ENCODE data around the gene DUSP1. TPM values are rescaled to one million over a fixed set of nuclear protein-coding genes. Genes with fewer than 3 reads are reported as not detected.

DUSP1 gene
- total RNA-seq, 1 donor from 2014 or later, result 25.3 TPM

- no peak for DNase-seq (ENCODE audit: low spot score)
- TF ChIP-seq CTCF (IDR thresholded peaks at IDR 0.05; ENCODE audit: unreplicated experiment), result no peak
- Mint-ChIP-seq H3K27ac (ENCODE audit: unreplicated experiment) (no peak overlapping the region), H3K9me3 (ENCODE audit: unreplicated experiment) (no peaks in the 10 kb centered on the region), H3K4me3 (ENCODE audit: unreplicated experiment) (no peak overlapping the region), H3K36me3 (ENCODE audit: low read depth, unreplicated experiment) (no peaks in the 10 kb centered on the region), H3K4me1 (ENCODE audit: unreplicated experiment) (peaks cover 13% of the 10 kb centered on the region), H3K27me3 (ENCODE audit: unreplicated experiment) (peaks cover 8% of the 10 kb centered on the region)
Measured at GRCh38 chr5:172802567-172803176, 31.7 kb upstream of the DUSP1 start.

GRCh38 chr5:172802112-172802511, 31.1 kb upstream of the DUSP1 start:
- Mint-ChIP-seq H3K27me3 (ENCODE audit: unreplicated experiment) (peaks cover 8% of the 10 kb centered on the region), H3K27ac (ENCODE audit: unreplicated experiment) (no peak overlapping the region), H3K9me3 (ENCODE audit: unreplicated experiment) (no peaks in the 10 kb centered on the region), H3K36me3 (ENCODE audit: low read depth, unreplicated experiment) (no peaks in the 10 kb centered on the region), H3K4me3 (ENCODE audit: unreplicated experiment) (no peak overlapping the region), H3K4me1 (ENCODE audit: unreplicated experiment) (peaks cover 8% of the 10 kb centered on the region)
- TF ChIP-seq CTCF (IDR thresholded peaks at IDR 0.05; ENCODE audit: unreplicated experiment), result no peak
- DNase-seq (ENCODE audit: low spot score), result no peak

- Mint-ChIP-seq H3K27ac (ENCODE audit: unreplicated experiment) (no peak overlapping the region), H3K4me3 (ENCODE audit: unreplicated experiment) (no peak overlapping the region), H3K36me3 (ENCODE audit: low read depth, unreplicated experiment) (no peaks in the 10 kb centered on the region), H3K9me3 (ENCODE audit: unreplicated experiment) (no peaks in the 10 kb centered on the region), H3K4me1 (ENCODE audit: unreplicated experiment) (peaks cover 8% of the 10 kb centered on the region), H3K27me3 (ENCODE audit: unreplicated experiment) (peaks cover 8% of the 10 kb centered on the region)
- no peak for TF ChIP-seq CTCF (IDR thresholded peaks at IDR 0.05; ENCODE audit: unreplicated experiment)
- DNase-seq (ENCODE audit: low spot score), result no peak
Measured at GRCh38 chr5:172801179-172801671, 30.2 kb upstream of the DUSP1 start.

GRCh38 chr5:172800088-172800551, 29.1 kb upstream of the DUSP1 start:
- TF ChIP-seq CTCF (IDR thresholded peaks at IDR 0.05; ENCODE audit: unreplicated experiment), result no peak
- H3K27ac Mint-ChIP-seq (ENCODE audit: unreplicated experiment), result no peak overlapping the region

GRCh38 chr5:172799416-172799815, 28.4 kb upstream of the DUSP1 start:
- DNase-seq (ENCODE audit: low spot score), result no peak
- Mint-ChIP-seq H3K4me1 (ENCODE audit: unreplicated experiment) (peaks cover 8% of the 10 kb centered on the region), H3K27me3 (ENCODE audit: unreplicated experiment) (peaks cover 5% of the 10 kb centered on the region), H3K4me3 (ENCODE audit: unreplicated experiment) (no peak overlapping the region), H3K27ac (ENCODE audit: unreplicated experiment) (peak overlapping the region; percentile 30), H3K36me3 (ENCODE audit: low read depth, unreplicated experiment) (no peaks in the 10 kb centered on the region), H3K9me3 (ENCODE audit: unreplicated experiment) (no peaks in the 10 kb centered on the region)
- no peak for TF ChIP-seq CTCF (IDR thresholded peaks at IDR 0.05; ENCODE audit: unreplicated experiment)

More at GRCh38 chr5:172800088-172800551, 29.1 kb upstream of the DUSP1 start:
- Mint-ChIP-seq H3K27me3 (ENCODE audit: unreplicated experiment) (peaks cover 8% of the 10 kb centered on the region), H3K4me1 (ENCODE audit: unreplicated experiment) (peaks cover 8% of the 10 kb centered on the region), H3K4me3 (ENCODE audit: unreplicated experiment) (no peak overlapping the region), H3K9me3 (ENCODE audit: unreplicated experiment) (no peaks in the 10 kb centered on the region), H3K36me3 (ENCODE audit: low read depth, unreplicated experiment) (no peaks in the 10 kb centered on the region)
- DNase-seq (ENCODE audit: low spot score), result no peak

All from endothelial cell (in vitro differentiated cells).